ENCODE measurements around the gene BORCS5.

DNA sequence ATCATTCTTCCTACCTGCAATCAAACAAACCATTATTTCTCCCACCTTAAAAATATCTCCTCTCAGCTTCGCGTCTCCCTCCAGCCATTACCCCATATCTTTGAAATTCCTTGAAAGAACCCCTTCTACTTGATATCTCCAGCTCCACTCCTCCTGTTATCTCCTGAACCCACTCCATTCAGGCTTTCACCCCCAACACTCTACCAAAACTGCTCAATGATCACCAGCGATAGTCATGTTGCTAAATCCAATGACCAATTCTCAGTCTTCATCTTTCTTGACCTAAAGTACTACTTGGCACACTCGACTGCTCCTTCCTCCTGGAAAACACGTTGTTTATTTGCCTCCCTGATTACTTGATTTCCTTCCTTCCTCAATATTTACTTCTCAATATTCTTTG lies 135.7 kb downstream of the BORCS5 start:
- TF ChIP-seq, protein P1, sequence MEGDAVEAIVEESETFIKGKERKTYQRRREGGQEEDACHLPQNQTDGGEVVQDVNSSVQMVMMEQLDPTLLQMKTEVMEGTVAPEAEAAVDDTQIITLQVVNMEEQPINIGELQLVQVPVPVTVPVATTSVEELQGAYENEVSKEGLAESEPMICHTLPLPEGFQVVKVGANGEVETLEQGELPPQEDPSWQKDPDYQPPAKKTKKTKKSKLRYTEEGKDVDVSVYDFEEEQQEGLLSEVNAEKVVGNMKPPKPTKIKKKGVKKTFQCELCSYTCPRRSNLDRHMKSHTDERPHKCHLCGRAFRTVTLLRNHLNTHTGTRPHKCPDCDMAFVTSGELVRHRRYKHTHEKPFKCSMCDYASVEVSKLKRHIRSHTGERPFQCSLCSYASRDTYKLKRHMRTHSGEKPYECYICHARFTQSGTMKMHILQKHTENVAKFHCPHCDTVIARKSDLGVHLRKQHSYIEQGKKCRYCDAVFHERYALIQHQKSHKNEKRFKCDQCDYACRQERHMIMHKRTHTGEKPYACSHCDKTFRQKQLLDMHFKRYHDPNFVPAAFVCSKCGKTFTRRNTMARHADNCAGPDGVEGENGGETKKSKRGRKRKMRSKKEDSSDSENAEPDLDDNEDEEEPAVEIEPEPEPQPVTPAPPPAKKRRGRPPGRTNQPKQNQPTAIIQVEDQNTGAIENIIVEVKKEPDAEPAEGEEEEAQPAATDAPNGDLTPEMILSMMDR (IDR thresholded peaks at IDR 0.05; ENCODE audit: low read length) = no peak
- TF ChIP-seq EZH2 (IDR thresholded peaks at IDR 0.05; ENCODE audit: borderline replicate concordance, low read length) = no peak

All from OCI-LY1 (cell line).